ENCODE results near the gene SNX3. TPM values are rescaled to one million over a fixed set of nuclear protein-coding genes. Genes with fewer than 3 reads are reported as not detected.
"Not testable (repeated sequence)": the region's sequence is repeated elsewhere in the genome, so short reads cannot be mapped to it uniquely, and the experiment has no call there.

Gene SNX3
- total RNA-seq, 4 donors from 2014 or later = 80.9 to 97.4 (median 96.6) TPM

DNA sequence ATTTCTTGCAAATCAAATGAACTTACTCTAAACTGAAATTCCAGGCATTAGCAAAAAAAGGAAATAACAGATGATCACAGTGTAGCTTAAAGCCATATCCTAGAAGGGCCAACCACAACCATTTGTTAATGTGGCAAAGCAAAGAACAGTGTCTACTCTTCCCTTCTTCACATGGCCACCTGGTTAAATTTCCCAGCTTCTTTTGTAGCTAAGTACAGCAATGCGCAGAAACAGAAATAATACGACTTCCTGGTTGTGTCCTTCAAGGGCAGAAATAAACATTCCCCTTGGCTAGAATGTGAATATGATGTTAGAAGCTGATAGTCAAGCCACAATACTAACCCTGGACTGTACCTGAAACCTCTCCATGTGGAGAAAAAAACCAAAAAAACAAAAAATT is 9.6 kb downstream of the SNX3 start:
- Histone ChIP-seq H3K27ac (no peak overlapping the region), H3K4me3 (no peak overlapping the region), H3K9me3 (no peaks in the 10 kb centered on the region), H3K36me3 (no peaks in the 10 kb centered on the region), H3K27me3 (no peaks in the 10 kb centered on the region), H3K4me1 (peaks cover 5% of the 10 kb centered on the region)
- WGBS = 64% methylated on average over 2 of the region's 2 CpGs
- TF ChIP-seq, protein P1, sequence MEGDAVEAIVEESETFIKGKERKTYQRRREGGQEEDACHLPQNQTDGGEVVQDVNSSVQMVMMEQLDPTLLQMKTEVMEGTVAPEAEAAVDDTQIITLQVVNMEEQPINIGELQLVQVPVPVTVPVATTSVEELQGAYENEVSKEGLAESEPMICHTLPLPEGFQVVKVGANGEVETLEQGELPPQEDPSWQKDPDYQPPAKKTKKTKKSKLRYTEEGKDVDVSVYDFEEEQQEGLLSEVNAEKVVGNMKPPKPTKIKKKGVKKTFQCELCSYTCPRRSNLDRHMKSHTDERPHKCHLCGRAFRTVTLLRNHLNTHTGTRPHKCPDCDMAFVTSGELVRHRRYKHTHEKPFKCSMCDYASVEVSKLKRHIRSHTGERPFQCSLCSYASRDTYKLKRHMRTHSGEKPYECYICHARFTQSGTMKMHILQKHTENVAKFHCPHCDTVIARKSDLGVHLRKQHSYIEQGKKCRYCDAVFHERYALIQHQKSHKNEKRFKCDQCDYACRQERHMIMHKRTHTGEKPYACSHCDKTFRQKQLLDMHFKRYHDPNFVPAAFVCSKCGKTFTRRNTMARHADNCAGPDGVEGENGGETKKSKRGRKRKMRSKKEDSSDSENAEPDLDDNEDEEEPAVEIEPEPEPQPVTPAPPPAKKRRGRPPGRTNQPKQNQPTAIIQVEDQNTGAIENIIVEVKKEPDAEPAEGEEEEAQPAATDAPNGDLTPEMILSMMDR (IDR thresholded peaks at IDR 0.05) = no peak
- TF ChIP-seq POLR2AphosphoS5 (IDR thresholded peaks at IDR 0.05) (no peak), POLR2A (IDR thresholded peaks at IDR 0.05) (no peak), EP300 (IDR thresholded peaks at IDR 0.05) (no peak)
- DNase-seq (ENCODE audit: low spot score in 2 of 2) = no peak

DNA sequence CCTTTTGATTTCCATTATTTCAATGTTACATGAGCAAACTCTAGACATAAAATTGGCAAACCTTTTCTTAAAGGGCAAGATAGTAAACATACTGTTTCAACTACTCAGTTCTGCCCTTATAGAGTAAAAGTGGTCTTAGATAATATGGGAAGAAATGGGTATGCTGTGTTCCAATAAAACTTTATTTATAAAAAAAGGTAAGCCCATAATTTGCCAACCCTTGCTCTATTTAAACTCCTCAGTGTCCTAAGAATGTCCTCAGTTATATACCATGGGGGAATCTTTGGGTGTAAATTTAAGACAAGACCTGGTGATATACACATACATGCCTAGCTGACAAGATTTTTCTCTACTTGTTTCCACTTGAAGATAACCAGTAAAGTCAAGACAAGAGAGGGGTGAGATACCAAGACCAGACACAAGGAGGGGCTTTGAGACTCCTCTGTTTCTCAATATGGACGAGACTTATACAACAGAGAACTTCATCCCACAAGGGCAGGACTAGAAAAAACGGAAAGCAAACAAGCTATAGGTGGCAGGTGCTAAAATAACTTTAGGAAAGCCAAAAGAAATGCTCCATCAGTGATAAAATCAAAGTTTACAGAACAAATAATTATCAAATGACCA is 10.5 kb downstream of the SNX3 start:
- WGBS = 86% methylated on average over 2 of the region's 2 CpGs
- H3K27ac ChIP-seq = no peak overlapping the region
- H3K9me3 ChIP-seq = no peaks in the 10 kb centered on the region
- no peak overlapping the region for H3K4me3 ChIP-seq
- TF ChIP-seq EP300 (IDR thresholded peaks at IDR 0.05) (no peak), POLR2A (IDR thresholded peaks at IDR 0.05) (no peak), POLR2AphosphoS5 (IDR thresholded peaks at IDR 0.05) (no peak)
- TF ChIP-seq, protein P1 (IDR thresholded peaks at IDR 0.05) = no peak
- no peak for DNase-seq (ENCODE audit: low spot score in 2 of 2)
- H3K4me1 ChIP-seq = peaks cover 5% of the 10 kb centered on the region
- H3K36me3 ChIP-seq = no peaks in the 10 kb centered on the region
- H3K27me3 ChIP-seq = no peaks in the 10 kb centered on the region

DNA sequence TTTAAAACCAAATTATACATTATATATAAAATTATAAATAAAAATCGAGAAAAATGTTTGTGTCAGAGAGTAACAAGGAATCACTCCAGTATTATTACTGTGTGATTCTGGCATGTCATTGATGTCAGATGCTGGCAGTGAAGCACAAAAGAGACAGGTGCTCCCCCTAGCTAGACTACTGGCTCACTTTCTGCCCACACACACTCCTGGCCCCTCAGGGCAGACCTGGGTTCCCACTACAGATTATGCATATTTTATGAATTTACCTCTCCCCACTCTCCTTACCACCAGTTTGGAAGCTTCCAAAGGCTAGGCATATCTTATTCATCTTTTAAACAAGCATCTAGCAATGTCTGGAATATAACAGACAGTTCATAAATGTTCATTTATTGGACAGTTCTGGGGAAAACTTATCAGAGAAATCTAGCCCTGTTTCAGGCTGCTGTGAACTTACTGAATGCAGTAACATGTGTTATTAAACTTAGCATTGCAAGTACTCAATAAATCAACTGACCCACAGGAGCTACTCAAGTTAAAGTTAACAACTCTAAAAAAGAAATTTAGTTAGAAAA is 12.8 kb downstream of the SNX3 start:
- H3K36me3 ChIP-seq = no peaks in the 10 kb centered on the region
- no peaks in the 10 kb centered on the region for H3K9me3 ChIP-seq
- no peak overlapping the region for H3K4me3 ChIP-seq
- no peaks in the 10 kb centered on the region for H3K27me3 ChIP-seq
- no peak overlapping the region for H3K27ac ChIP-seq
- TF ChIP-seq POLR2A (IDR thresholded peaks at IDR 0.05) (no peak), EP300 (IDR thresholded peaks at IDR 0.05) (no peak)
- TF ChIP-seq, protein P1 (IDR thresholded peaks at IDR 0.05) = no peak
- H3K4me1 ChIP-seq = no peaks in the 10 kb centered on the region
- 76% methylated on average over 1 of the region's 1 CpG for WGBS
- DNase-seq (ENCODE audit: low spot score in 2 of 2) = no peak

DNA sequence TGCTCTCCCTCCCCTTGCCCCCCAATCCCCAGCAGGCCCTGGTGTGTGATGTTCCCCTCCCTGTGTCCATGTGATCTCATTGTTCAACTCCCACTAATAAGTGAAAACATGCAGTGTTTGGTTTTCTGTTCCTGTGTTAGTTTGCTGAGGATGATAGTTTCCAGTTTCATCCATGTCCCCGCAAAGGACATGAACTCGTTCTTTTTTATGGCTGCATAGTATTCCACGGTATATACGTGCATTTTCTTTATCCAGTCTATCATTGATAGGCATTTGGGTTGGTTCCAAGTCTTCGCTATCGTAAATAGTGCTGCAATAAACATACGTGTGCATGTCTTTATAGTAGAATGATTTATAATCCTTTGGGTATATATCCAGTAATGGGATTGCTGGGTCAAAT is 15.7 kb downstream of the SNX3 start:
- not testable (repeated sequence) for H3K36me3 ChIP-seq; H3K4me1 ChIP-seq; H3K27ac ChIP-seq; H3K9me3 ChIP-seq; DNase-seq (ENCODE audit: low spot score in 2 of 2); H3K27me3 ChIP-seq; H3K4me3 ChIP-seq
- WGBS = 95% methylated on average over 7 of the region's 7 CpGs

DNA sequence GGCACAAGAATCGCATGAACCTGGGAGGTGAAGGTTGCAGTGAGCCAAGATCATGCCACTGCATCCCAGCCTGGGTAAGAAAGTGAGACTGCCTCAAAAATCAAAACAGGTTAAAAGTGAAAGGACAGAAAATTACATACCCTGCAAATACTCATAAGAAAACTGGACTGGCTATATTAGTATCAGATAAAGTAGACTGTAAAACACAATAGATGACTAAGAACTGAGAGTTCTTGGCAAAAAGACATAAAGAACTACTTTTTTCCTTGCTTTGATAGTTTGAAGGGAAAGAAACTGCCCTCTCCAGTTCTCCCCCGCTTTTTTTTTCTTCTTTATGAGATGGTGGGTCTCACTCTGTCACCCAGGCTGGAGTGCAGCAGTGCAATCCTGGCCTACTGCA is 17.0 kb downstream of the SNX3 start:
- Histone ChIP-seq H3K27me3 (no peaks in the 10 kb centered on the region), H3K4me1 (peaks cover 3% of the 10 kb centered on the region), H3K36me3 (peaks cover 5% of the 10 kb centered on the region), H3K4me3 (no peak overlapping the region), H3K27ac (no peak overlapping the region), H3K9me3 (no peaks in the 10 kb centered on the region)
- 94% methylated on average over 2 of the region's 2 CpGs for WGBS
- no peak for DNase-seq (ENCODE audit: low spot score in 2 of 2)
- TF ChIP-seq POLR2AphosphoS5 (IDR thresholded peaks at IDR 0.05) (no peak), EP300 (IDR thresholded peaks at IDR 0.05) (no peak), POLR2A (IDR thresholded peaks at IDR 0.05) (no peak)
- TF ChIP-seq, protein P1 (IDR thresholded peaks at IDR 0.05) = no peak

DNA sequence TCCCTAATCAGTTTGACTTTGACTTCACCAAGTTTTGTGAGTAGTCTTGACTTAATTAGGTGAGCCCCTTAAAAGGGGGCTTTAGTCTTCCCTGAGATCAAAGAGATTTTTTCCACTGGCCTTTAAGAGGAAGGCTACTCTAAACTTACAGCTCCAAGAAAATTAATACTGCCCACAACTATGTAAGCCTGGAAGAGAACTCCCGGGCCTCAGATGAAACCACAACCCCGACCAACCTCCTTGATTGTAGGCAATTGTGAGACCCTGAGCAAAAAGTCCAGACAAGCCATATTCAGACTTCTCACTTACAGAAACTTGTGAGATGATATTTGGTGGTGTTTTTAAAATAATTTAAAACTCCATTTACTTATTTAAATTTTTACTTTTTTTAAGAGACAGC is 18.1 kb downstream of the SNX3 start:
- no peak for DNase-seq (ENCODE audit: low spot score in 2 of 2)
- 98% methylated on average over 2 of the region's 2 CpGs for WGBS
- no peak for TF ChIP-seq POLR2AphosphoS5 (IDR thresholded peaks at IDR 0.05)

More for the DNA sequence above, 18.1 kb downstream of the SNX3 start:
- Histone ChIP-seq H3K27me3 (no peaks in the 10 kb centered on the region), H3K27ac (no peak overlapping the region), H3K9me3 (no peaks in the 10 kb centered on the region), H3K4me3 (no peak overlapping the region), H3K36me3 (peaks cover 6% of the 10 kb centered on the region), H3K4me1 (peaks cover 3% of the 10 kb centered on the region)

Measured in suprapubic skin (tissue), 4 donors.